Neural progenitor cell (in vitro differentiated cells): Measurements from ENCODE around the gene IL6ST. TPM values are rescaled to one million over a fixed set of nuclear protein-coding genes. Genes with fewer than 3 reads are reported as not detected.
"Not testable (repeated sequence)": the region's sequence is repeated elsewhere in the genome, so short reads cannot be mapped to it uniquely, and the experiment has no call there.

Source experiments
- DNase-seq: peaks from one replicate; pipeline ENCODE4 v3.0.0-alpha.2; 2016; ENCODE audit warnings: low spot score
- H2AFZ ChIP-seq: fragments of 200-600 bp; sonication (generic); replicated peaks from 2 replicates; pipeline ENCODE4 v1.6.1; 2016; ENCODE audit warnings: antibody characterized with exemption
- H3F3A ChIP-seq: fragments of 200-600 bp; sonication (generic); 2 replicates; pipeline ENCODE4 v1.6.1; 2016; ENCODE audit warnings: antibody characterized with exemption, low read depth
- H3K27ac ChIP-seq: fragments of 200-600 bp; sonication (generic); 2 replicates; pipeline ENCODE4 v1.5.1; 2016; ENCODE audit warnings: mild to moderate bottlenecking
- H3K27me3 ChIP-seq: fragments of 200-600 bp; sonication (generic); 2 replicates; pipeline ENCODE4 v1.6.1; 2016; ENCODE audit warnings: mild to moderate bottlenecking, moderate library complexity
- H3K36me3 ChIP-seq: fragments of 200-600 bp; sonication (generic); 2 replicates; pipeline ENCODE4 v1.5.1; 2016
- H3K4me1 ChIP-seq: fragments of 200-600 bp; sonication (generic); 2 replicates; pipeline ENCODE4 v1.6.1; 2016; ENCODE audit warnings: mixed run types
- H3K4me2 ChIP-seq: fragments of 200-600 bp; sonication (generic); 2 replicates; pipeline ENCODE4 v1.6.1; 2016
- H3K4me3 ChIP-seq: fragments of 200-600 bp; sonication (generic); 2 replicates; pipeline ENCODE4 v1.5.1; 2016
- H3K79me2 ChIP-seq: fragments of 200-600 bp; sonication (generic); 2 replicates; pipeline ENCODE4 v1.6.1; 2016; ENCODE audit warnings: low read depth
- H3K9ac ChIP-seq: fragments of 200-600 bp; sonication (generic); 2 replicates; pipeline ENCODE4 v1.6.1; 2016
- H3K9me3 ChIP-seq: fragments of 200-600 bp; sonication (generic); 2 replicates; pipeline ENCODE4 v1.5.1; 2016; ENCODE audit warnings: low read depth
- H4K20me1 ChIP-seq: fragments of 200-600 bp; sonication (generic); 2 replicates; pipeline ENCODE4 v1.6.1; 2016; ENCODE audit warnings: low read depth
- H3K27ac Mint-ChIP-seq: 3 replicates; pipeline ENCODE4 v1.8.0; 2021; ENCODE audit warnings: mixed read lengths
- H3K27me3 Mint-ChIP-seq: 2 replicates; pipeline ENCODE4 v1.8.0; 2022; ENCODE audit warnings: low read depth, mild to moderate bottlenecking, inconsistent platforms, moderate library complexity, mixed read lengths; ENCODE audit not compliant: insufficient read depth
- H3K36me3 Mint-ChIP-seq: 3 replicates; pipeline ENCODE4 v1.8.0; 2021; ENCODE audit warnings: mixed read lengths
- H3K4me1 Mint-ChIP-seq: 3 replicates; pipeline ENCODE4 v1.8.0; 2021; ENCODE audit warnings: mixed read lengths
- H3K4me3 Mint-ChIP-seq: 3 replicates; pipeline ENCODE4 v1.8.0; 2021; ENCODE audit warnings: mild to moderate bottlenecking, moderate library complexity, mixed read lengths
- H3K9me3 Mint-ChIP-seq: 3 replicates; pipeline ENCODE4 v1.8.0; 2020; ENCODE audit warnings: mixed read lengths
- EZH2 ChIP-seq: fragments of 200-600 bp; sonication (generic); IDR thresholded peaks from 2 replicates; pipeline ENCODE4 v1.6.1; 2017; ENCODE audit warnings: antibody characterized with exemption, mild to moderate bottlenecking, moderate library complexity
- EZH2phosphoT487 ChIP-seq: fragments of 200-600 bp; sonication (generic); IDR thresholded peaks from 2 replicates; pipeline ENCODE4 v1.6.1; 2017; ENCODE audit warnings: antibody characterized with exemption
- total RNA-seq: library from RNA; depleted of rRNA; stranded (reverse); fragments of >200 nt; gene quantifications from 2 replicates; pipeline ENCODE4 v1.2.3, GENCODE V29; 2015; ENCODE audit warnings: low replicate concordance
- TF ChIP-seq, protein P1 (sequence below): fragments of 200-600 bp; sonication (generic); IDR thresholded peaks from 2 replicates; pipeline ENCODE4 v1.5.1; 2017; ENCODE audit warnings: antibody characterized with exemption, mild to moderate bottlenecking

IL6ST gene
- 27.6 and 54.6 TPM in 2 replicates for total RNA-seq

DNA sequence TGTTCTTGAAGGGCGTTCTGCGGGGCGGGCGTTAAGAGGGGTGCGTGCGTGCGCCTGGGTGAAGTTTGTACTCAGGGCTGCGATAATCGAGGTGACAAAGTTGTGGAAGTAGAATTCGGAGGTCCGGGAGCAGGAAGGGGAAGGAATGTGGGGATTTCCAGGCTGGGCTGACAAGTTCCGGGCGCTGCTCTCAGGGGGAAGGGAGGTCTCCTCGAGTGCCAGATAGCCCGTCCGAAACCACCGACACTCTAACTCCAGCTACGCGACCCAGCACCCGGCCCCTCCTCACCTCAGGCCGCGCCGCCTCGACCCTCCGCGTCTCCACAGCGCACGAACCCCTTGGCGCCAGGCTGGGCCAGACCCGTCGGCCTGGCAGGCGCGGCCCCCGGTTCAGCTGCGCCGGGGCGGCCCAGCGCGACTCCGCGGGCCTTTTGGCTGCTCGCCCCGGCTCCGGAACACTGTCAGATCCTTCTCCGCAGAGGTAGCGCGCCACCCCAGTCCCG lies at the start of gene IL6ST:
TSS of gene IL6ST (minus strand) at position 469 of the 503 bp plus-strand sequence. CDS start 18,685 bp downstream, outside the sequence.
- H3K4me2 ChIP-seq = peak within 1 kb of the TSS; percentile 98
- H3K4me1 Mint-ChIP-seq = peaks cover 20% of the 10 kb centered on the region
- peak within 1 kb of the TSS; percentile 39 for H3K27ac Mint-ChIP-seq
- H3K79me2 ChIP-seq = peaks cover 12% of the 10 kb centered on the region
- peak within 1 kb of the TSS; percentile 66 for H3K27ac ChIP-seq
- H3K27me3 ChIP-seq = no peaks in the 10 kb centered on the region
- peak within 1 kb of the TSS; percentile 92 for H2AFZ ChIP-seq
- no peaks in the 10 kb centered on the region for H3K27me3 Mint-ChIP-seq
- H3K9ac ChIP-seq = peak within 1 kb of the TSS; percentile 49
- H3K4me3 Mint-ChIP-seq = peak within 1 kb of the TSS; percentile 92
- TF ChIP-seq EZH2 (no peak), EZH2phosphoT487 (no peak)
- TF ChIP-seq, protein P1, sequence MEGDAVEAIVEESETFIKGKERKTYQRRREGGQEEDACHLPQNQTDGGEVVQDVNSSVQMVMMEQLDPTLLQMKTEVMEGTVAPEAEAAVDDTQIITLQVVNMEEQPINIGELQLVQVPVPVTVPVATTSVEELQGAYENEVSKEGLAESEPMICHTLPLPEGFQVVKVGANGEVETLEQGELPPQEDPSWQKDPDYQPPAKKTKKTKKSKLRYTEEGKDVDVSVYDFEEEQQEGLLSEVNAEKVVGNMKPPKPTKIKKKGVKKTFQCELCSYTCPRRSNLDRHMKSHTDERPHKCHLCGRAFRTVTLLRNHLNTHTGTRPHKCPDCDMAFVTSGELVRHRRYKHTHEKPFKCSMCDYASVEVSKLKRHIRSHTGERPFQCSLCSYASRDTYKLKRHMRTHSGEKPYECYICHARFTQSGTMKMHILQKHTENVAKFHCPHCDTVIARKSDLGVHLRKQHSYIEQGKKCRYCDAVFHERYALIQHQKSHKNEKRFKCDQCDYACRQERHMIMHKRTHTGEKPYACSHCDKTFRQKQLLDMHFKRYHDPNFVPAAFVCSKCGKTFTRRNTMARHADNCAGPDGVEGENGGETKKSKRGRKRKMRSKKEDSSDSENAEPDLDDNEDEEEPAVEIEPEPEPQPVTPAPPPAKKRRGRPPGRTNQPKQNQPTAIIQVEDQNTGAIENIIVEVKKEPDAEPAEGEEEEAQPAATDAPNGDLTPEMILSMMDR = peak; percentile 29
- no peaks in the 10 kb centered on the region for H4K20me1 ChIP-seq
- no peaks in the 10 kb centered on the region for H3K9me3 Mint-ChIP-seq
- no peaks in the 10 kb centered on the region for H3K9me3 ChIP-seq
- H3F3A ChIP-seq = peaks cover 11% of the 10 kb centered on the region
- H3K36me3 ChIP-seq = no peaks in the 10 kb centered on the region
- peaks cover 1% of the 10 kb centered on the region for H3K36me3 Mint-ChIP-seq
- DNase-seq = no peak
- H3K4me1 ChIP-seq = peaks cover 12% of the 10 kb centered on the region
- H3K4me3 ChIP-seq = peak within 1 kb of the TSS; percentile 90

DNA sequence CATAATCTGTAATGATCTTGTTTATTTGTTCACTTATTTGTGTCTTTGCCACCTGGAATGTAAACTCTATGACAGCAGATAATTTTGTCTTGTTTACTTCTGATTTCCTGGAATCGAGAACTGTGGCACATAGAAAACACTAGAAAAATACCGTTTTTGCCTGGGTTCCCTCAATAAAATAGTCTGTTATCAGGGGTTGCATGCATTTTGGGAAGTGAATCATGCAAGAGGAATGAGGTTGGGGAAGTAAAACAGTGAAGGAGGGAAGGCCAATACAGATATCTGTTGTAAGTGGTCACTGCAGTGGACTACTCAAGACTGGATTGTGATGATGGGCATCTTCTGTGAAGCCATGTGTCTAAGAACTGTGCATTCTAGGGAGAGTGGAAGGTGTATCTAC lies 45.2 kb upstream of the IL6ST start:
- Mint-ChIP-seq H3K27ac (no peak overlapping the region), H3K4me1 (peaks cover 4% of the 10 kb centered on the region)
- no peak for TF ChIP-seq EZH2
- TF ChIP-seq EZH2phosphoT487 = no peak
- TF ChIP-seq, protein P1 = no peak

DNA sequence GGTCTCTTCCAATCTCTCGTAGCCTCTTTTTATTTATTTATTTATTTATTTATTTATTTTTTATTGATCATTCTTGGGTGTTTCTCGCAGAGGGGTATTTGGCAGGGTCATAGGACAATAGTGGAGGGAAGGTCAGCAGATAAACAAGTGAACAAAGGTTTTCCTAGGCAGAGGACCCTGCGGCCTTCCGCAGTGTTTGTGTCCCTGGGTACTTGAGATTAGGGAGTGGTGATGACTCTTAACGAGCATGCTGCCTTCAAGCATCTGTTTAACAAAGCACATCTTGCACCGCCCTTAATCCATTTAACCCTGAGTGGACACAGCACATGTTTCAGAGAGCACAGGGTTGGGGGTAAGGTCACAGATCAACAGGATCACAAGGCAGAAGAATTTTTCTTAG lies 43.4 kb upstream of the IL6ST start:
- H4K20me1 ChIP-seq, H3K4me3 Mint-ChIP-seq, H3K9me3 ChIP-seq, H3K4me3 ChIP-seq, H2AFZ ChIP-seq, H3K79me2 ChIP-seq, H3K36me3 ChIP-seq, H3F3A ChIP-seq, H3K27me3 ChIP-seq, H3K4me1 ChIP-seq, DNase-seq, H3K9me3 Mint-ChIP-seq, H3K4me1 Mint-ChIP-seq, H3K9ac ChIP-seq, H3K27ac Mint-ChIP-seq, H3K36me3 Mint-ChIP-seq, H3K4me2 ChIP-seq, H3K27ac ChIP-seq: not testable (repeated sequence)
- peaks cover 11% of the 10 kb centered on the region for H3K27me3 Mint-ChIP-seq

More for the DNA sequence above, 45.2 kb upstream of the IL6ST start:
- no peak overlapping the region for H3K4me3 Mint-ChIP-seq
- no peak overlapping the region for H2AFZ ChIP-seq
- H3K36me3 Mint-ChIP-seq = no peaks in the 10 kb centered on the region
- DNase-seq = no peak
- no peak overlapping the region for H3K4me2 ChIP-seq
- H3K4me1 ChIP-seq = peaks cover 5% of the 10 kb centered on the region
- H3K27me3 ChIP-seq = no peaks in the 10 kb centered on the region
- no peaks in the 10 kb centered on the region for H3K36me3 ChIP-seq
- peaks cover 7% of the 10 kb centered on the region for H3K27me3 Mint-ChIP-seq
- H3K79me2 ChIP-seq = no peaks in the 10 kb centered on the region
- peaks cover 8% of the 10 kb centered on the region for H3K9me3 Mint-ChIP-seq
- no peak overlapping the region for H3K27ac ChIP-seq
- no peak overlapping the region for H3K9ac ChIP-seq
- H4K20me1 ChIP-seq = no peaks in the 10 kb centered on the region
- H3K4me3 ChIP-seq = no peak overlapping the region
- H3K9me3 ChIP-seq = no peaks in the 10 kb centered on the region
- H3F3A ChIP-seq = no peaks in the 10 kb centered on the region

DNA sequence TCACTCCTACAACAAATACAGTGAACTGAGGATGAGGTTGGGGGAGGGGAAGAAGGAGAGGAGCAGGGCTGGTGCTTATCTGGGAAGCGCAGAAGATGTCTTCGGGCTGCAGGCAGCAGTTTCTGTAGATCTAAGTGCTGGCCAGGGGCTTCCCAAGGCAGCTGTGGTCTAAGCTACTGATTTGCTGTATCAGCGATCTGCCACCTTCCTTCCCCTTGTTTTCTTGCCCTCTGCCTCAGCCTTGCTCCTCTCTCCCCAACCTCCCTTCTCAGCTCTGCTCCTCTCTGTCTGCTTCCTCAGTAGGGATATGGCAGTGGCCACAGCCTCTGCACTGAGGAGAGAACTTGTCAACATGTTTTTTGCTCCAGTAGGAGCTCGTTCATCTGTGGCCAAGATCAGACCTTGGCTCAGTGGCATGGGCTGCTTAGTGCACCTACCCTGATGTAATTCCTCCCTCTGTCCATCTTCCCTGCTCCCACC lies 42.8 kb upstream of the IL6ST start:
- Histone ChIP-seq H3K27me3 (no peaks in the 10 kb centered on the region), H3K4me1 (peaks cover 5% of the 10 kb centered on the region), H3K9ac (no peak overlapping the region), H3F3A (no peaks in the 10 kb centered on the region), H4K20me1 (no peaks in the 10 kb centered on the region), H2AFZ (peak overlapping the region; percentile 61), H3K27ac (no peak overlapping the region), H3K79me2 (no peaks in the 10 kb centered on the region), H3K9me3 (no peaks in the 10 kb centered on the region), H3K4me2 (no peak overlapping the region), H3K4me3 (no peak overlapping the region), H3K36me3 (no peaks in the 10 kb centered on the region)
- Mint-ChIP-seq H3K27ac (no peak overlapping the region), H3K27me3 (peaks cover 11% of the 10 kb centered on the region), H3K36me3 (no peaks in the 10 kb centered on the region), H3K4me1 (peaks cover 4% of the 10 kb centered on the region), H3K9me3 (peaks cover 8% of the 10 kb centered on the region), H3K4me3 (no peak overlapping the region)
- no peak for DNase-seq
- TF ChIP-seq EZH2phosphoT487 = no peak
- TF ChIP-seq, protein P1 = no peak
- no peak for TF ChIP-seq EZH2

DNA sequence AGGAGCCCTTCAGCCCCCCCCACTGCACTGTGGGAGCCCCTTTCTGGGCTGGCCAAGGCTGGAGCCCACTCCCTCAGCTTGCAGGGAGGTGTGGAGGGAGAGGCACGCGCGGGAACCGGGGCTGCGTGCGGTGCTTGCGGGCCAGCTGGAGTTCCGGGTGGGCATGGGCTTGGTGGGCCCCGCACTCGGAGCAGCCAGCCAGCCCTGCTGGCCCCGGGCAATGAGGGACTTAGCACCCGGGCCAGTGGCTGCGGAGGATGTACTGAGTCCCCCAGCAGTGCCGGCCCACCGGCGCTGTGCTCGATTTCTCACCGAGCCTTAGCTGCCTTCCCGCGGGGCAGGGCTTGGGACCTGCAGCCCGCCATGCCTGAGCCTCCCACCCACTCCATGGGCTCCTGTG lies 40.6 kb upstream of the IL6ST start:
- not testable (repeated sequence) for H3K9ac ChIP-seq, H3F3A ChIP-seq, DNase-seq, H3K27ac Mint-ChIP-seq, H3K36me3 ChIP-seq, H3K36me3 Mint-ChIP-seq, H3K9me3 ChIP-seq, H3K4me2 ChIP-seq, H3K4me3 ChIP-seq, H3K4me1 ChIP-seq, H3K9me3 Mint-ChIP-seq, H2AFZ ChIP-seq, H3K27me3 ChIP-seq, H3K27ac ChIP-seq, H4K20me1 ChIP-seq, H3K4me3 Mint-ChIP-seq, H3K79me2 ChIP-seq, H3K4me1 Mint-ChIP-seq
- peaks cover 11% of the 10 kb centered on the region for H3K27me3 Mint-ChIP-seq
